ENCODE results near the gene PSPH. TPM values are rescaled to one million over a fixed set of nuclear protein-coding genes. Genes with fewer than 3 reads are reported as not detected.
"Not testable (repeated sequence)": the region's sequence is repeated elsewhere in the genome, so short reads cannot be mapped to it uniquely, and the experiment has no call there.

Gene PSPH
- total RNA-seq, 3 donors from 2014 or later, result 8.0 to 12.0 (median 11.4) TPM

DNA sequence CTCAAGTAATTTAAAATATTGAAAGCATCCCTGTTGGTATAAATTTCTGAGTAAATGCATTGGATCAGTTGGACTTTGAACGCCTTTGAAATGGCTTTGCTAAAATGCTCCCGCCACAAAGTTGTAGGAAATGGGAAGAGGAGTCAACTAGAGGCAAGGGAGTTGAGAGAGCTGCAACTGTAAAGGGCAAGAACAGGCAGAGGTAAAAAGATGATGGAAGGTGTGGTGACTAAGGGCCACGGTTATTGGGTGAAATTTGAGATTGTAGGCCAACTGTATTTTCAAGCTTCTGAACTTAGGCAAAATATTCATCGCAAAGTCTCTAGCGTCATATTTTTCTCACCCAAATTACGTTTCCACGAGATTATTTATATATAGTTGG lies 12.2 kb upstream of the PSPH start:
- peaks cover 5% of the 10 kb centered on the region for H3K4me1 ChIP-seq (ENCODE audit: low read depth)
- ATAC-seq (no peak), DNase-seq (no peak)
- H3K4me3 ChIP-seq, result no peak overlapping the region
- TF ChIP-seq, protein P1, sequence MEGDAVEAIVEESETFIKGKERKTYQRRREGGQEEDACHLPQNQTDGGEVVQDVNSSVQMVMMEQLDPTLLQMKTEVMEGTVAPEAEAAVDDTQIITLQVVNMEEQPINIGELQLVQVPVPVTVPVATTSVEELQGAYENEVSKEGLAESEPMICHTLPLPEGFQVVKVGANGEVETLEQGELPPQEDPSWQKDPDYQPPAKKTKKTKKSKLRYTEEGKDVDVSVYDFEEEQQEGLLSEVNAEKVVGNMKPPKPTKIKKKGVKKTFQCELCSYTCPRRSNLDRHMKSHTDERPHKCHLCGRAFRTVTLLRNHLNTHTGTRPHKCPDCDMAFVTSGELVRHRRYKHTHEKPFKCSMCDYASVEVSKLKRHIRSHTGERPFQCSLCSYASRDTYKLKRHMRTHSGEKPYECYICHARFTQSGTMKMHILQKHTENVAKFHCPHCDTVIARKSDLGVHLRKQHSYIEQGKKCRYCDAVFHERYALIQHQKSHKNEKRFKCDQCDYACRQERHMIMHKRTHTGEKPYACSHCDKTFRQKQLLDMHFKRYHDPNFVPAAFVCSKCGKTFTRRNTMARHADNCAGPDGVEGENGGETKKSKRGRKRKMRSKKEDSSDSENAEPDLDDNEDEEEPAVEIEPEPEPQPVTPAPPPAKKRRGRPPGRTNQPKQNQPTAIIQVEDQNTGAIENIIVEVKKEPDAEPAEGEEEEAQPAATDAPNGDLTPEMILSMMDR (IDR thresholded peaks at IDR 0.05), result no peak
- H3K36me3 ChIP-seq (ENCODE audit: low read depth), result no peaks in the 10 kb centered on the region
- intact Hi-C loops (cut with DNase I, micrococcal nuclease), result no loop called here
- no peaks in the 10 kb centered on the region for H3K9me3 ChIP-seq

- Histone ChIP-seq H3K9me3 (no peaks in the 10 kb centered on the region), H3K4me3 (no peak overlapping the region), H3K36me3 (ENCODE audit: low read depth) (peaks cover 11% of the 10 kb centered on the region), H3K4me1 (ENCODE audit: low read depth) (peaks cover 5% of the 10 kb centered on the region)
- DNase-seq (no peak), ATAC-seq (no peak)
- TF ChIP-seq, protein P1 (IDR thresholded peaks at IDR 0.05), result no peak
- intact Hi-C loops (cut with DNase I, micrococcal nuclease), result no loop called here
Measured at GRCh38 chr7:56062382-56062781, 11.1 kb upstream of the PSPH start.

- intact Hi-C loops (cut with DNase I, micrococcal nuclease), result no loop called here
- Histone ChIP-seq H3K36me3 (ENCODE audit: low read depth) (peaks cover 15% of the 10 kb centered on the region), H3K9me3 (no peaks in the 10 kb centered on the region), H3K4me1 (ENCODE audit: low read depth) (peaks cover 24% of the 10 kb centered on the region), H3K4me3 (no peak overlapping the region)
- ATAC-seq (no peak), DNase-seq (no peak)
- TF ChIP-seq, protein P1 (IDR thresholded peaks at IDR 0.05), result no peak
Measured at GRCh38 chr7:56053993-56054392, 2.7 kb upstream of the PSPH start.

GRCh38 chr7:56053379-56053778 lies 2.1 kb upstream of the PSPH start:
- intact Hi-C loops (cut with DNase I, micrococcal nuclease), result no loop called here
- no peak for DNase-seq
- peaks cover 15% of the 10 kb centered on the region for H3K36me3 ChIP-seq (ENCODE audit: low read depth)
- no peak for ATAC-seq
- TF ChIP-seq, protein P1 (IDR thresholded peaks at IDR 0.05), result no peak
- peaks cover 24% of the 10 kb centered on the region for H3K4me1 ChIP-seq (ENCODE audit: low read depth)
- no peak overlapping the region for H3K4me3 ChIP-seq
- no peaks in the 10 kb centered on the region for H3K9me3 ChIP-seq

DNA sequence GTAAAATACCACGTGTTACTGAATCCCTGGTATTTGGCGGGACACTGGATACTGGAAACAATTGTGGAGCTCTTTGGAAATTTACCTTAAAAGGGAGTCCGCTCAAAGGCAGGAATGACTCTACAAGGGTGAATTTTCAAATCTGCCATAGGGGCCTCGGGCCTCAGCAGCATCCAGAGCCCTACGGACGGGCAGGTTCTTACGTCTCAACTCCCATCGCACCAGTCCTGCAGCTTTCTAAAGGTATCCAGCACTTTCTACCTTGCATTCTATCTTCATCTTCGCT lies 248 bp downstream of the PSPH start:
- Histone ChIP-seq H3K36me3 (ENCODE audit: low read depth) (peaks cover 4% of the 10 kb centered on the region), H3K4me1 (ENCODE audit: low read depth) (peaks cover 40% of the 10 kb centered on the region), H3K9me3 (no peaks in the 10 kb centered on the region), H3K4me3 (peak overlapping the region; percentile 94)
- intact Hi-C loops (cut with DNase I, micrococcal nuclease), result no loop called here
- TF ChIP-seq, protein P1 (IDR thresholded peaks at IDR 0.05), result no peak
- DNase-seq, result no peak
- no peak for ATAC-seq

DNA sequence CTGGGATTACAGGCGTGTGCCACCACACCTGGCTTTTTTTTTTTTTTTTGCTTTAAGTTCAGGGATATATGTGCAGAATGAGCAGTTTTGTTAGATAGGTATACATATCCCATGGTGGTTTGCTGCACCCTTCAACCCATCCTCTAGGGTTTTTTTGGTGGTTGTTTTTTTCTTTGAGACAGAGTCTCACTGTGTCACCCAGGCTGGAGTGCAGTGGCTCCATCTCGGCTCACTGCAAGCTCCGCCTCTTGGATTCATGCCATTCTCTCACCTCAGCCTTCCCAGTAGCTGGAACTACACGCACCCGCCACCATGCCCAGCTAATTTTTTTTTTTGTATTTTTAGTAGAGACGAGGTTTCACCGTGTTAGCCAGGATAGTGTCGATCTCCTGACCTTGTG lies 2.5 kb downstream of the PSPH start:
- H3K36me3 ChIP-seq (ENCODE audit: low read depth); intact Hi-C loops (cut with DNase I, micrococcal nuclease); H3K9me3 ChIP-seq; ATAC-seq; H3K4me3 ChIP-seq: not testable (repeated sequence)
- DNase-seq, result peak in 2 of 3 donors; percentile 61 to 78
- peaks cover 39% of the 10 kb centered on the region for H3K4me1 ChIP-seq (ENCODE audit: low read depth)

Data from mucosa of descending colon (tissue), 3 donors.